Measurements from ENCODE around the gene MT1A.

The MT1A gene

DNA sequence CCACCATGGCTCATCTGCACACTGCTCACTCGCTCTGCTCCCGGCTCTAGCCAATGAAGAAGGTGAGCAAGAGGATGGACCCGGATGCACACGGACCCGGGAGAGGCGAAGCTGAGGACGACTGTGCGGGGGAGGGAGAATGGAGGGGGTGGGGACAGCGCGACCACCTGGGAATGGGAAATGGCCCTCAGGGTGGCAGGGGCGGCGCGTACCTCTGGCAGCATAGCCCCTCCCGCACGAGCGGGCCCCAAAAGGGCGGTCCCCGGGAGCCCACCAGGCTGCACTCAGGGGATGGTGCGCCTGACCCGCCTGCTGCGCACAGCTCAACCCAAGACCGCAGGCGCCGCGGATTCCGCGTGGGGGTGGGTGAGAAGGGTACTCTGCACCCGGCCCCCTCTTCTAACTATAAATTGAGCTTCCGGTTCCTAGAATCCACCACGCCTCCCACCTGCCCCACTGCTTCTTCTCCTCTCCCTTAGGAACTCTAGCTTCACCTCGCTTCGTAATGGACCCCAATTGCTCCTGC, 37.3 kb downstream of the MT1A start:
- in situ Hi-C loops (cut with HindIII; ENCODE audit: low sequenced_read_pairs): no loop called here

DNA sequence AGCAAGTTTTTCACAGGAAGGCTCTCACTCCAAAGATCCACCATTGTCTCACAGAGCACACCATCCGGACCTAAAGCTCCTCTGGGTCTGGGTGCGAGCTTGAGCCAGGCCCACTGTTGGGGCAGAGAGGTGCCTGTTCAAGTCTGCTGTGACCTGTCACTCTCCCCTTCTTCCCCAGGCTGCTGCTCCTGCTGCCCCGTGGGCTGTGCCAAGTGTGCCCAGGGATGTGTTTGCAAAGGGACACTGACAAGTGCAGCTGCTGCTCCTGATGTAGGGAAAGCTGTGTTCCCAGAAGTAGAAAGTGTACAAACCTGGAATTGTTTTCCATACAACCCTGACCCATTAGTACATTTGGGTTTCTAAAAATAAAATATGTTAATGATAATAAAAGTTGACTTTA, 39.0 kb downstream of the MT1A start:
- in situ Hi-C loops (cut with HindIII; ENCODE audit: low sequenced_read_pairs): no loop called here

DNA sequence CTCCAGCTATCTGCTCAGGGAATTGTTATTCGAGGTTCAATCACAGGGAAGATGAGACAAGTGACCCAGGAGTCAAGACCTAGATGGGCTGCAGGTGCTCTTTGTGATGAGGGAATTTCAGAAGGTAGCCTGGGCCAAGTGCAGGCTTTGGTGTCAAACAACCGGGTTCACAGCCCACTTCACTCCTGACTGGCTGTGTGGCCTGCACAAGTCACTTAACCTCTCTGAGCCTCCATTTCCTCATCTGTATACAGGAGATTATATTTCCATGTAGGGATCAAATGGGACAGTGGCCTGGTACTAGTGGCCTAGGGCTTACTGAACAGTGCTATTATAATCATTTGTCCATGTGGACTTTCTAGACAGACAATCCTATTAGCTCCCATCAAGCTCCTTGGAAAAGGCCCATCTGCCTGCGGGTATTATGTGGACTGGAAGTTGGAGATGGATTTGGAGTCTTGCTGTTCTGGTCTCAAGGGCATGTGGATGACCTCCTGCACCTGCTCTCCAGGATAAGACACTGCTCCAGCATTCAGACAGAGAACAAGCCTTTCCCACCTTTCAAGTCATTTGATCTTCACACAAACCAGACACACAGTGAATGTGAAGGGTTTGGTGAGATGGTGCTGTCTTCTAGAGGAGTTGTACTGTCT, 40.7 kb downstream of the MT1A start:
- in situ Hi-C loops (cut with HindIII; ENCODE audit: low sequenced_read_pairs): no loop called here

DNA sequence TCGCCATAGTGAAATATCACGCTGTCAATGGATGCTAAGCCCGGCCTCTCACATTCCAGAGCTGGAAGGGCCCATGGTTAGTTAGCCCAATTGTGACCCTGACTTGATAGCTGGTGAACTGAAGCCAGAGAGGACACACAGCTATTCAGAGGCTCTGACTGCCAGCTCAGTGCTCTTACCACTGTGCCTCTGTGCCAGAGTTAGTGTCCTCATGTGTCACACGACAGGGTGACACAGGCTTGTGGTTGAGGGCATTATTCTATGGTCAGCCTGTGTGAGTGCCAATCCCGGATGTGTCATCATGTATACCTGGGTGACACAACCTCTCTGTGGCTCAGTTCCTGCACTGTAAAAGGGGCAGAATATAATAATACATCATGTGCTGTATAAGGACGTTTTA, 41.4 kb downstream of the MT1A start:
- in situ Hi-C loops (cut with HindIII; ENCODE audit: low sequenced_read_pairs): no loop called here

DNA sequence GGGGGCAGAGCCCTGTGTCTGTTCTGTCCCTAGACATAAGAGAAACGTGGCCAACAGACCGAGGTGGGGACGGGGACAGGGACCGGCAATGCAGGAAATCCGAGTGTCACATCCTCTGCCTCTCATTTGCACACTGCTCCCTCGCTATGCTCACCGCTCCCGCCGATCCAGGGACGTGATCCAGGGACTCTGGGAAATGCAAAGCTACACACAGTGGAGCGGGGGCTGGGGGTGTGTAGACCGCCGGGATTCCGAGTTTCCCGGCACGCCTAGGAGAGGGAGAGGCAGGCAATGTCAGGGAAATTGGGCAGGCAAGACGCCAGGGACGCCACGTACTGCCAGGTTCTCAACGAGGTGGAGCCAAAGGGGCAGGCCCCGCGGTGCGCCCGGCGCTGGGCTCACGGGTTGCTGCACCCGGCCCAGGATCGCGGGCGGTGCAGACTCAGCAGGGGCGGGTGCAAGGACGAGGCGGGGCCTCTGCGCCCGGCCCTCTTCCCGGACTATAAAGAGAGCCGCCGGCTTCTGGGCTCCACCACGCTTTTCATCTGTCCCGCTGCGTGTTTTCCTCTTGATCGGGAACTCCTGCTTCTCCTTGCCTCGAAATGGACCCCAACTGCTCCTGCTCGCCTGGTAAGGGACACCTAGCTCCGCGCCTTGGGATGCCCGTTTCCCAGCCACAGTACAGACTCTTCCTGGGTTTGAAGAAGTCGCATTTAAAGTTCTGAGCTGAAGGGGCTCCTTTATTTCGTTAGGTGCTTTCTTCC, 43.7 kb downstream of the MT1A start, which contains the start of gene MT1X:
MT1X (plus strand) TSS at position 532 of the 764 bp plus-strand sequence; CDS start at position 603, 71 bp downstream.
- in situ Hi-C loops (cut with HindIII; ENCODE audit: low sequenced_read_pairs): no loop called here

DNA sequence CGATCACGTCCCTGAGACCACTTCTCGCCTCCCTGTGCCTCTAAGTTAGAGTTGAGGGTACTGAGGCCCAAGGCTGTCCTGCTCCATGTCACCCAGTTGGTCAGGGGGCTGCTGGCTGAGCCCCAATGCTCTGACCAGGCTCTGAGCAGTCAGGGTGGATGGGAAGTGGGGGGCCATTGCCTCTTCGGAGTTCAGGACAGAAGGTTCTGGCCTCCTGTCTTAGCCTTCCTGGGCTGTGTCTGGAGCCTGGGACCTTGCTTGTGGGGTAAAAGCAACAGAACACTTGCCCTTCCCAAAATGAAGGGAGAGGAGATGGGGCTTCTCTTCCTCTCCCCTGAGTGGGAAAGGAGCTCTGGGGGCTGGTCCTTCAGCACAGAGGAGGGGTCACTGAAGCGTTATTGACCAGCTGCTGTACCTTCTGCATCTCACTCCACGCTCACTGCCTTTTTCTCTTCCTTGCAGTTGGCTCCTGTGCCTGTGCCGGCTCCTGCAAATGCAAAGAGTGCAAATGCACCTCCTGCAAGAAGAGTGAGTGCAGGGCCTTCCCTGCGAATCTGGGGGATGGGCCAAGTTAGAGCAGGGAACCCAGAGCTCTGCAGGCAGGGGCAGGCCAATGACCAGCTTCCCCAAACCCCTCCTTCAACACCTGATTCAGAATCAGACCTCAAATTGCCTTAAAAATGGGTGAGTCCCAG, 44.4 kb downstream of the MT1A start:
- in situ Hi-C loops (cut with HindIII; ENCODE audit: low sequenced_read_pairs): no loop called here

DNA sequence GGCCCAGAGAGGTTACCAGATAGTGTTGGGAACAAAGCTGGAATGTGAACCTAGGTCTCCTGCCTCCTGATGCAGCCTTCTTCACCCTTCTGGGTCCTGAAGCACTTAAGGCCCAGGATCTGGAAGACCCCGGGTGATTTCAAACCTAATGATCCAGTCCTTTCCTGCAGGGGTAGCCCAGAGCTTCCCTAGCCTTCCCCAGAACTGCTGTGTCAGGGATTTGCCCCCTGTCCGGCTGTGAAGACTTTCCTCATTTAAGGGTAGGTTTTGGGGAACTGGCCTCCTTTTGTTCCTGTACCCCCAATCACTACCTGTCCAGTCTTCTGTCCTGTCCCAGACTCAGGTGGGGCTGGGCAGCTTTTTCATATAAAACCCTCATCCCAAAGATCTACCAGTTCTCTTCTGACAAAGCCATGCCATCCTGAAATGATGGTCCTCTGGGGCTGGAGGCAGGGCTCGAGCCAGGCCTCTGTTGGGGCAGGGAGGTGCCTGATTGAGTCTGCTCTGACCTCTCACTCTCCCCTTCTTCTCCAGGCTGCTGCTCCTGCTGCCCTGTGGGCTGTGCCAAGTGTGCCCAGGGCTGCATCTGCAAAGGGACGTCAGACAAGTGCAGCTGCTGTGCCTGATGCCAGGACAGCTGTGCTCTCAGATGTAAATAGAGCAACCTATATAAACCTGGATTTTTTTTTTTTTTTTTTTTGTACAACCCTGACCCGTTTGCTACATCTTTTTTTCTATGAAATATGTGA, 45.1 kb downstream of the MT1A start:
- in situ Hi-C loops (cut with HindIII; ENCODE audit: low sequenced_read_pairs): no loop called here

DNA sequence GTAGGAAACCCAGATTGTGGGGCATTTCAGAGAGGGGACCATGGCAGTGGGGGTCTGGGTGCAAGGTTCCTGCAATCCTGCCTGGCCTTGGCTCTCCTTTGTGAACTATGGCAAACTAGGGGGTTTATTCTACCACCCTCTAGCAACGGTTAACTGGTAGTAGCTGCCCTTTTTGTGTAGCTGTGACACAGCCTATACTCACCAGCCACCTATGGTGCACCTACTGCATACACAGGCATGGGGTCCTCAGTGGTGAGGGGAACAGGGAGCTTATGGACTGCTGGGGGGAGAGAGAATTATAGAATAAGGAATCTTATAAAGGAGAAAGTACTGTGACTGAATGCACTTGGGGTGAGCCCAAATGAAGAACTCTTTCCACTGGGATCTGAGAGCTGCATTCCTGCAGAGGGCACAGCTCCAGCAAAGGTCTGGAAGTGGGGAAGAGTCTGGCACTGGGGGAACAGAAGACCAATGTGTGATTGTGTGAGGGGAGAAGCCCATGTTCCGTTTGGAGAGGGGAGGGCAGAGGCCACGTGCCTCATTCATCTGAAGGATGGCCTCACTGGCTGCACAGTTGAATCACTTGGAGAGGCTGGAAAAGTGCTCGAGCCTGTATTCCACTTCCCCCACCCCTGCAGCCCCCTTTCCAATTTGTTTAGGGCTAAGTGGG, 45.9 kb downstream of the MT1A start:
- in situ Hi-C loops (cut with HindIII; ENCODE audit: low sequenced_read_pairs): no loop called here

DNA sequence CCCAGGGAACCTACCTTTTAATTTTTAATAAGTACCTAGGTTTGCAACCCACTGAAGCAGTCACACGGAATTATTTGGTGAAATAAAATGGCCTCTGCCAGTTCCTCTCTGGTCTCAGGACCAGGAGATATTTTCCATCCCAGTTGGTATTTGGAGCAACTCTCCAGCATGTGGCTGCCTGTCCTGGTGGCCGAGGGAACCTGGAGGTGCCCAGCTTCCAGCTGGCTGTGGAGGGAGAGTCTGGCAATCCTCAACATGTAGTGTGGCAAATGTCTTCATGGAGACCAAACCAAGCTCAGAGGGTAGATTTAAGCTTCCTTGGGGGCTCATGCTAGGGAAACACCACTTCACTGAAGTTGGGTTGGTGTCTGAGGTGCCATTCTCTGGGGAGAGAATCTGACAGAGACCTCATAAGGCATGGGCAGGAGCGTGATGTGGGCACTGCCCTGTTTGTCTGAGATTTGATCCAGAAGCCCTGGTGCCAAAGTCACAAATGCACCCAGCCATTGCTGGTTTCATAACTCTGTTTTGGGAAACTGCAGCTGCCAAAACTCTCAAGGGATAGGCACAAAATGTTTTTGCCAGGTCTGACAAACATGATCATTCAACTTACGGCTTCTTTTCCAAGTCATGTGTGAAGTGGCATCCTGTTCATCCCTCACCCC, 46.6 kb downstream of the MT1A start:
- in situ Hi-C loops (cut with HindIII; ENCODE audit: low sequenced_read_pairs): no loop called here

DNA sequence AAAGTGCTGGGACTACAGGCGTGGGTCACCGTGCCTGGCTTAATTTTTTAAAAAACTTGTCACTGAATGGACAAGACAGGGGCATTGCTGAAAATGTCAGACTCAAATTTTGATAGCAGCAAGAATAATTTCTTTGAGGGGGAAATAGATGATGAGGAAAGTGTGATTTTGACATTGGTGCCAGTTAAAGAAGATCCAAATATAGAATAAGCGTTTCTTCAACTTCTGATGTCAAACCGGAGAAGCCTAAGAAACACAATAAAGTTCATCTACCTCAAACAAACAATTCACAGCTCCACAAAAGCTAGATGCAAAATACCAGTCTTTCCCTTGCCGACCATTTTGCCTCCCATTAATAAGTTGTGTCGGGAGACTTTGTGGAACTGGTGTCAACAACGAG, 48.3 kb downstream of the MT1A start:
- in situ Hi-C loops (cut with HindIII; ENCODE audit: low sequenced_read_pairs): no loop called here

DNA sequence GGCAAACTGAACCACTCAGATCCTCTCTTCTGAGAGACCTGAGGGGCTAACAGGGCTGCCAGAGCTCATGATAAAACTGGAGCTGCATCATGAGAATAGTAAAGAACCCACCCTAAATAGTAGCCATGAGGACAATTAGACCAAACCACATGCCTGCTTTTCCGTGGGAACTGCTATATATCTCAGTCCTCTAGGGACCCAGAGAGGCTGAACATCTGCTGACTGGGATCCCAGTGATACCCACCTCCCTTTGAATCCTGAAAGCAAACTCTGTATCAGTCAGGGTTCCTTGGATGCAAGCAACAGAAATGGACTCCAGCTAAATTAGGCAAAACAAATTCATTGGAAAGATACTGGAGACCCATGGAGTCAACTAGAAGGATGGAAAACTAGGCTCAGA, 50.3 kb downstream of the MT1A start:
- in situ Hi-C loops (cut with HindIII; ENCODE audit: low sequenced_read_pairs): no loop called here

DNA sequence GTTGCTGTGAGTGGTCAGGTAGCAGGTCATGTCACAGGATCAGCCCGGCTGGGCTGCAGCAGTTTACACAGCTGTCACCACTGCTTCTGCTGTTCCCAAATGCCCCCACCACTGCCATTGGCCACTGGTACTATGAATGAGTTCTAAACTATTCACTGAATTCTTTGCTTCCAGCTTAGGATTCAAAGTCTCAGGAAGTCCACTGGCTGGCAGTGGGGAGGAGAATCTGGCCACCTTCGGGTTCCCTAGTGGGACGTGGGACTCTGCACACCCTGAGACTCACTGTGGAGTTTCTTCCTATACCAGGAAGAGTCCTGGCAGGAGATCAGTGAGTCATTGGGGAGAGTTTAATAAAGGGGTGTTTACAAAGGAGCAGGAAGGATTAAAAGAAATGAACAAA, 50.7 kb downstream of the MT1A start:
- in situ Hi-C loops (cut with HindIII; ENCODE audit: low sequenced_read_pairs): no loop called here

Measured in endothelial cell of hepatic sinusoid (primary cell).